Endothelial cell of umbilical vein (primary cell): ENCODE measurements around the gene NUDT3. TPM values are rescaled to one million over a fixed set of nuclear protein-coding genes. Genes with fewer than 3 reads are reported as not detected.

ENCODE experiments used
- BruUV-seq: library from RNA; stranded (reverse); fragments of 400-500 nt; replicated peaks from 2 replicates; lab custom pipeline; 2021; lab: Mats Ljungman, UMichigan
- CTCF ChIA-PET: fragments of 300-600, 350-600 bp; sonication (Branson Sonifier 250); formaldehyde crosslinking; loops from one replicate; lab custom pipeline; 2021; ENCODE audit warnings: antibody characterized with exemption, inconsistent platforms; lab: Charles Lee
- POLR2A ChIA-PET: fragments of 300-600, 350-600 bp; sonication (Branson Sonifier 250); formaldehyde crosslinking; loops from one replicate; lab custom pipeline; 2021; ENCODE audit warnings: antibody characterized with exemption, inconsistent platforms; lab: Charles Lee
- DNase-seq: peaks from one replicate; pipeline ENCODE4 v3.0.0-alpha.2; 2011; ENCODE audit warnings: low read depth, low spot score
- FAIRE-seq: peaks from 2 replicates; lab custom pipeline; 2011; peaks lifted over from hg19 to GRCh38; lab: Jason Lieb, UNC
- H2AFZ ChIP-seq: 2 replicates; pipeline ENCODE4 v1.6.0; 2012; ENCODE audit warnings: low read depth, low read length, control low read depth, inconsistent platforms
- H3K27ac ChIP-seq: 2 replicates; pipeline ENCODE4 v1.5.1; 2011; ENCODE audit warnings: low read depth, mild to moderate bottlenecking, control low read depth, low read length, moderate library complexity; ENCODE audit not compliant: insufficient read depth
- H3K27me3 ChIP-seq, 2 experiments: 2 replicates each; pipeline versions ENCODE4 v1.6.0 to v1.6.1; 2011; ENCODE audit warnings: low read length in 2 of 2, mixed read lengths in 1 of 2; ENCODE audit not compliant: control insufficient read depth in 2 of 2, insufficient read depth in 2 of 2
- H3K36me3 ChIP-seq, 2 experiments: 2 replicates in 1 of 2; 3 replicates in 1 of 2; pipeline ENCODE4 v1.5.1; 2011; ENCODE audit warnings: low read length in 2 of 2, mild to moderate bottlenecking in 1 of 2, moderate library complexity in 1 of 2; ENCODE audit not compliant: control insufficient read depth in 2 of 2, insufficient read depth in 2 of 2; ENCODE audit errors: extremely low read depth in 1 of 2
- H3K4me1 ChIP-seq: 3 replicates; pipeline ENCODE4 v1.5.1; 2011; ENCODE audit warnings: mild to moderate bottlenecking, low read length; ENCODE audit not compliant: control insufficient read depth, insufficient read depth; ENCODE audit errors: extremely low read depth
- H3K4me2 ChIP-seq: 2 replicates; pipeline ENCODE4 v1.6.1; 2011; ENCODE audit warnings: low read length, control low read depth, mixed read lengths; ENCODE audit not compliant: insufficient read depth
- H3K4me3 ChIP-seq, 3 experiments: fragments of 200-600 bp in 1 of 3; sonication (generic), shearing (Covaris generic) in 1 of 3; replicated peaks in 1 of 3; 2 replicates each; pipeline ENCODE4 v1.5.1; 2011 to 2016; ENCODE audit warnings: control low read depth in 3 of 3, low read length in 3 of 3, mild to moderate bottlenecking in 2 of 3, inconsistent platforms in 1 of 3, low read depth in 1 of 3, moderate library complexity in 1 of 3; ENCODE audit not compliant: insufficient read depth in 1 of 3
- H3K79me2 ChIP-seq: 2 replicates; pipeline ENCODE4 v1.6.0; 2012; ENCODE audit warnings: low read length, inconsistent platforms; ENCODE audit not compliant: control insufficient read depth, insufficient read depth
- H3K9ac ChIP-seq: replicated peaks from 2 replicates; pipeline ENCODE3; 2011; ENCODE audit warnings: low read length, control low read depth; ENCODE audit not compliant: insufficient read depth; ENCODE audit errors: extremely low read depth
- H3K9me1 ChIP-seq: replicated peaks from 3 replicates; pipeline ENCODE4 v1.6.0; 2011; ENCODE audit warnings: mild to moderate bottlenecking, low read length; ENCODE audit not compliant: control insufficient read depth, insufficient read depth; ENCODE audit errors: extremely low read depth
- H3K9me3 ChIP-seq: replicated peaks from 2 replicates; pipeline ENCODE4 v1.5.1; 2012; ENCODE audit warnings: low read length, inconsistent platforms; ENCODE audit not compliant: control insufficient read depth, insufficient read depth
- H4K20me1 ChIP-seq: replicated peaks from 2 replicates; pipeline ENCODE3; 2011; ENCODE audit warnings: mild to moderate bottlenecking, low read length; ENCODE audit not compliant: control insufficient read depth, insufficient read depth; ENCODE audit errors: extremely low read depth
- CTCF ChIP-seq, 2 donors: IDR thresholded peaks; 1 replicate in 1 of 2; 2 replicates in 1 of 2; pipeline ENCODE4 v1.5.1; 2011; ENCODE audit warnings: low read length in 2 of 2, mild to moderate bottlenecking in 2 of 2, moderate library complexity in 2 of 2, control low read depth in 1 of 2, inconsistent platforms in 1 of 2, low read depth in 1 of 2; ENCODE audit not compliant: insufficient read depth in 1 of 2; ENCODE audit errors: extremely low read depth in 1 of 2
- EZH2 ChIP-seq: IDR thresholded peaks from 2 replicates; pipeline ENCODE4 v1.6.1; 2012; ENCODE audit warnings: borderline replicate concordance, low read depth, mild to moderate bottlenecking, moderate library complexity, low read length, inconsistent platforms; ENCODE audit not compliant: severe bottlenecking
- FOS ChIP-seq: IDR thresholded peaks from 2 replicates; pipeline ENCODE4 v1.6.1; 2011; ENCODE audit warnings: mild to moderate bottlenecking, low read length, moderate library complexity, borderline replicate concordance; ENCODE audit not compliant: insufficient read depth
- GATA2 ChIP-seq: IDR thresholded peaks from 2 replicates; pipeline ENCODE4 v1.7.0; 2011; ENCODE audit warnings: low read depth, mild to moderate bottlenecking, moderate library complexity, mixed read lengths, low read length; ENCODE audit not compliant: insufficient read length, insufficient read depth
- JUN ChIP-seq: IDR thresholded peaks from 2 replicates; pipeline ENCODE4 v1.6.1; 2011; ENCODE audit warnings: borderline replicate concordance, low read depth; ENCODE audit not compliant: insufficient read length, insufficient read depth
- MAX ChIP-seq: IDR thresholded peaks from 2 replicates; pipeline ENCODE4 v1.6.1; 2011; ENCODE audit not compliant: insufficient read depth, insufficient read length
- MYC ChIP-seq: IDR thresholded peaks from one replicate; pipeline ENCODE4 v1.6.1; 2011; ENCODE audit warnings: mild to moderate bottlenecking, low read depth, low read length
- POLR2A ChIP-seq: IDR thresholded peaks from 2 replicates; pipeline ENCODE4 v1.6.1; 2012; ENCODE audit warnings: low read depth, mild to moderate bottlenecking, control low read depth, low read length
- POLR2AphosphoS5 ChIP-seq: IDR thresholded peaks from 2 replicates; pipeline ENCODE4 v1.6.1; 2012; ENCODE audit warnings: low read depth, mild to moderate bottlenecking, control low read depth, low read length, moderate library complexity; ENCODE audit not compliant: insufficient read depth
- dilution Hi-C: fragments of 300-500 bp; cut with MboI; formaldehyde crosslinking; loops from one replicate; pipeline ENCODE4 v1.15.0; 2019; ENCODE audit warnings: low sequenced_read_pairs; ENCODE audit not compliant: extremely low pct_ligation_motif_present
- intact Hi-C: fragments of 100-400 bp; cut with micrococcal nuclease; formaldehyde crosslinking; loops from one replicate; pipeline ENCODE4 v1.10.0; 2022
- polyA plus RNA-seq, 4 experiments: library from polyadenylated mRNA; depleted of rRNA in 3 of 4; stranded (reverse) in 3 of 4; unstranded in 1 of 4; fragments of >200 nt; gene quantifications; 2 replicates each; pipeline versions ENCODE4 v1.2.1 to v1.2.3, GENCODE V29; 2011 to 2012; ENCODE audit warnings: missing spikeins in 1 of 4
- total RNA-seq: library from RNA; stranded (reverse); gene quantifications from 2 replicates; pipeline ENCODE4 v1.2.3, GENCODE V29; 2021

The NUDT3 gene
- total and polyA plus RNA-seq, 2 donors (not counting 3 experiments of a cell fraction or from before 2014, with no cell fraction given), result 11.9 to 30.9 TPM

- Histone ChIP-seq H3K27me3 (no peaks in the 10 kb centered on the region), H3K9me3 (no peaks in the 10 kb centered on the region), H4K20me1 (no peaks in the 10 kb centered on the region), H3K4me3 (no peak overlapping the region), H3K36me3 (no peaks in the 10 kb centered on the region), H2AFZ (no peak overlapping the region), H3K4me2 (no peak overlapping the region), H3K9me1 (no peaks in the 10 kb centered on the region), H3K9ac (no peak overlapping the region), H3K27ac (no peak overlapping the region), H3K79me2 (peaks cover 41% of the 10 kb centered on the region), H3K4me1 (peaks cover 11% of the 10 kb centered on the region)
- no TSS peak for BruUV-seq
- FAIRE-seq, result no peak
- ChIA-PET POLR2A (no interaction called here), CTCF (interaction anchor here (1.0 to 1.2 kb wide), 2 partner anchors 12 to 75 kb away, joined by 3 to 4 read pairs; partner anchors contain the start of gene NUDT3)
- dilution Hi-C loops, result no loop called here
- TF ChIP-seq GATA2 (no peak), POLR2A (no peak), EZH2 (no peak), MYC (no peak), FOS (no peak), POLR2AphosphoS5 (no peak), MAX (no peak), CTCF (IDR thresholded peaks at IDR 0.05; ENCODE audit: extremely low read depth in 1 of 2, insufficient read depth in 1 of 2, low read depth in 1 of 2, low read length in 2 of 2) (no peak), JUN (no peak)
- no peak for DNase-seq
- intact Hi-C loops, result no loop called here
These were observed 74.5 kb downstream of the NUDT3 start for GRCh38 chr6:34317882-34318498.
